NCI-H1417 (cell line): ENCODE results near the gene RANBP10.
"Not testable (repeated sequence)": the region's sequence is repeated elsewhere in the genome, so short reads cannot be mapped to it uniquely, and the experiment has no call there.

Experiments
- DNase-seq, 3 experiments: peaks; one replicate each; lab custom pipeline; 2025; lab: John Stamatoyannopoulos, UW

Gene RANBP10

DNA sequence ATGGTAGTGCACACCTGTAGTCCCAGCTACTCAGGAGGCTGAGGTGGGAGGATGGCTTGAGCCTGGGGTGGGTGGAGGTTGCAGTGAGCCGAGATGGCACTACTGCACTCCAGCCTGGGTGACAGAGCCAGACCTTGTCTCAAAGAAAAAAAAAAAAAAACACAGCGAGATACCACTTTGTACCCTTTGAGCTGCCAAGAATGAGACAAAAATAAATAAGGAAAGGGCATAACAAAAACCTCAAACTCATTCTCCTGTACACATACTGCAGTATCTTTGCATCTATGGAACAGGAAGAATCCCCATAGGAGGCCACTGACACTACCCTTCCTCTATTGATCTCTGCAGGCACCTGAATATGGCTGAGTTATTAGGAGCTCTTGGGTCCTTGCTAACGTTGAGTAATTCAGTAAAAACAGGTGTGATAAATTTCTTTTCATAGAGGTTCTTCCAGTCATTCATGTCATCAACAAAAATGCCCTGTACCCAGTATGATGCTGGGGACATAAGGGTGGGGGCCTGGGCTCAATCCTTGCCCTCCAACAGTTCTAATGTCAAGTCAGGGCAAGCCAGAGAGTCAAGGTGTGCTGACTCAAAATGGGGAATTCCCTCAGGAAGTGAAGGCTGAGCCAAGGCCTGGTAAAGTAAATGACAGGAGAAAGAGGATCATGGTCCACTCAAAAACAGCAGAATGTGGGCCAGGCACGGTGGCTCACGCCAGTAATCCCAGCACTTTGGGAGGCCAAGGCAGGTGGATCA is 26.9 kb downstream of the RANBP10 start:
- DNase-seq, result no peak

GRCh38 chr16:67775273-67775672 is 31.1 kb downstream of the RANBP10 start:
- no peak for DNase-seq

DNA sequence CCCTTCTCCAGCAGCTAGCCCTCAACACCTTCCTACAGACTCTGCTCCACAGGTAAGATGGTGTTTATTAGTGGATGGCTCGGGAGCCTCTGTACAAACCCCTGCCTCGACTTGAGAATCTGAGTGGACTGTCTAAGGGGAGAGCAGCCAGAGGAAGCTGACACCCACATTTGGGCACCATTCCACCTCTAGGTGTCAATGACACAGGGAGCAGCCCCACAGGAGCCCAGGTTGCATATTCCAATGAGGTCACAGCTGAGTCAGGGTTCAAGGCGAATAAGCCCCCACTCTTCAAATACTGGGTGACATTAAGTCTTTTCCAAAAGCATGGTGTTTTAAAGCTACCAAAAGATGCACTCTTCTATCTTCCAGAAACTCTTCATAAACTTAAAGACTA is 31.9 kb downstream of the RANBP10 start:
- no peak for DNase-seq

DNA sequence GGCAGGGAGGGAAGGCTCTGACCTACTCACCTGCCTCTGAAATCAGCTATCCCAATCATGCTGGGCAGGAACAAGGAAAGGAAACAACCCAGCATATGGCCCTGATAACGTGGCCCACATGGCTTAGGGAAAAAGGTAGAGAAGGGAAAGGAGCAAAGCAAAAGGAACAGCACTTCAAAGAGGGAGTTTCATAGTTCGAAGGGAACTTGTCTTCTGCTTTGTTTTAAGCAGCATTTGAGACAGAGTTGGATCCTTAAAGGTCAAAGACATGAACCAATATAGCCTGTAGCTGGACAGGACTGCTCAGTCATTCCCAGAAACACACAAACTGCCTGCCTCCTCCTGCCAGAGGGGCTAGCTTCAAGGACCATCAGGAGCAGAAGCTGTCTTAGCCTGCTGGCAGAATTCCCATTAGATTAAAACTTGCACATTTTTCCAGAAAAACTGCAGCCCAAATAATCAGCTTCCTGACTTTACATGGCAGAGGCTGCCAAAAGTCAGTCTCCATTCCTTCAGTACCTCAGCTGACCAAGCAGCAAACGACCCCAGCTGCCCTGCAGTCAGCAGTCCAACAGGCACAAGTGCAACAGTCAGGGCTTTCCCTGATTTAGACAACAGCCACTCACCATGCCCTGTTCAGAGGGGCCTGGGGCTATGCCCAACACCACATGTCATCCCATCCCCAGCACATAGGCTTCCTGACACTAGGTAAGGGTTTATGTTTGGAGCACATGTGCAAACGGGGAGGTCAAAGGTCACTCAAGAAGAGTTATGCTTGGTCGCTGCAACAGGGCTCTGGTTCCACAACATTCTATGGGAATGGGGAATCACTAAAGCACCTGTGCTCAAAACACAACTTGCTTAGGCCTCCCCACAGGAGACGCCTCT is 32.5 kb downstream of the RANBP10 start:
- DNase-seq, result no peak

- DNase-seq, result no peak
Measured at GRCh38 chr16:67773099-67773498, 33.3 kb downstream of the RANBP10 start.

GRCh38 chr16:67770346-67770991 is 35.9 kb downstream of the RANBP10 start:
- peak in 1 of 3 experiments; percentile 11 for DNase-seq

DNA sequence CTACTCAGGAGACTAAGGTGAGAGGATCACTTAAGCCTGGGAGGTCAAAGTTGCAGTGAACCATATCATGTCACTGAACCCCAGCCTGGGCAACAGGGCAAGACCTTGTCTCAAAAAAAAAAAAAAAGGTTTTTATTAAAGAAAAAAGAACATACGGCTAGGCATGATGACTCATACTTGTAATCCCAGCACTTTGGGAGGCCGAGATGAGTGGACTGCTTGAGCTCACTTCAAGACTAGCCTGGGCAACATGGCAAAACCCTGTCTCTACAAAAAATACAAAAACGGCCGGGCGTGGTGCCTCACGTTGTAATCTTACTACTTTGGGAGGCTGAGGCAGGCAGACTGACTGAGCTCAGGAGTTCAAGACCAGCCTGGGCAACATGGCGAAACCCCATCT is 38.4 kb downstream of the RANBP10 start:
- no peak for DNase-seq

GRCh38 chr16:67766291-67766690 is 40.1 kb downstream of the RANBP10 start:
- no peak for DNase-seq

DNA sequence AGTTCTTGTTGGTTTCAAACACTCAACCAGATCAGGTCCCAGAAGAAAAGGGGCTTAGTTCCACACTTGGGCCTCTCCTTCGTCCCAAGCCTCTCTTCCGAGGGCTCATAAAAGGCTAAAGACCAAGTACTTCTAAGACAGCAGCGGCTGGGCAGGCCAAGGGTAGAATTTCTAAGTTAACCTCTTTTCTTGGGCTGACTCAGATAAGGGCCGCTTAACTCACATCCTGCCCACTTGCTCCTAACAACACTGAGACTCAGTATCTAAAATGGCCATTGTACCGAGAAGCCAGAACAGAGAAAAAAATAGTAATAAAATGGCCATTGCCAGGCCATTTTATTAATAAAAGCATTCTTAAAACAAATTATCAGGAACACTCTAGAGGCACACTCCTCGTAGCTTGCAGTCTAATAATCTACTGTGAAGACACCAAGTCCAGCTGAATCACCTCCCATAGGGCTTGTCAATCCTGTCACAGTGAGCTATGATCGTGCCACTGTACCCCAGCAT is 42.1 kb downstream of the RANBP10 start:
- DNase-seq, result no peak

GRCh38 chr16:67763066-67763465 is 43.3 kb downstream of the RANBP10 start:
- no peak for DNase-seq

GRCh38 chr16:67762385-67762784 is 44.0 kb downstream of the RANBP10 start:
- no peak for DNase-seq

GRCh38 chr16:67761924-67762323 is 44.4 kb downstream of the RANBP10 start:
- DNase-seq, result no peak

DNA sequence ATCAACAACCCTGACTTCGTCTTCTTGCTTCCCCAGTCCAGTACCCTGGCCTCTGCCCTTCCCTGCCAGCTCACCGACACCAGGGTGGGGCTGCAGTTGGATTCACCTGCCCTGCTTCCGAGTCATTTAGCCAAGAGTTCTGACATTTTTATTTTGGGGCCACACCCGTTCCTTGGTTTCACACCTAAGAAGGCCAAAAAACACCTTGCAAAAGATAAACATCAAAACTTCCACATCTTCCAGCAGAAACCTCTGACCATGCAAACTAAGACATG is 45.5 kb downstream of the RANBP10 start:
- DNase-seq, result no peak

DNA sequence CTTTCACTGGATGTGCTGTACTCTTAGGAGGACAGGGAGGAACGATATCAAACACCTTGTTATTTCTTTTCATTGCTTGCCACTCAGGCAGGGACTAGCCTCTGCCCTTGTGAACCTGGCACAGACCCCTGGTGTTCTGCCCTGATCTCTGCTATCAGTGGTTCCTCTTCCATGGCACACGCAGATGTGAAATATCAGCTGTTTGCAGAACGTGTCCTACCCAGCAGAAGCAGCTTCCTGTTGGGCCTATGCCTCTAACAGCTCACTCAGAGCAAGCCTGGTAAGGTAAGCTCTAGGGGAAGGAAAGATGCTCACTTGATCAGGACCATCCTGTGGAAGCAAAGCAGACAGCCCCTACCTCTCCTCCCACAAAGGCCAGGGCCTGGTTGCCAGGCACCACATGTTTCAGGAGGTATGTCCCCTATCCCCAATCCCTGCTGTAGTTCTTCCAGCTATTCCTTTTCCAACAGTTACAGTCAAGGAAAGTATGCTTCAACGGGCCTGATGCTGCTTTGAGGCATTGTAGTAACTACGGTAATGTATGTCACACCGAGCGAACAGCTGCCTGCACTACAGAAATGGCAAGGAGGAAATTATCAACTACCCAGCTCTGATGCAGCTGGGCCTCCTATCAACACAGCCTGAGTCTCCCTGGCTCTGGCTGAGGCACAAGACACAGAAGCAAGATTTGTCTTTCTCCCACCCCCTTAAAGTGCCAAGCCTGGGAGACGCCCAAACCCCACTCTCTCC is 46.0 kb downstream of the RANBP10 start:
- DNase-seq, result peak in 1 of 3 experiments; percentile 10

GRCh38 chr16:67758966-67759365 is 47.4 kb downstream of the RANBP10 start:
- no peak for DNase-seq

DNA sequence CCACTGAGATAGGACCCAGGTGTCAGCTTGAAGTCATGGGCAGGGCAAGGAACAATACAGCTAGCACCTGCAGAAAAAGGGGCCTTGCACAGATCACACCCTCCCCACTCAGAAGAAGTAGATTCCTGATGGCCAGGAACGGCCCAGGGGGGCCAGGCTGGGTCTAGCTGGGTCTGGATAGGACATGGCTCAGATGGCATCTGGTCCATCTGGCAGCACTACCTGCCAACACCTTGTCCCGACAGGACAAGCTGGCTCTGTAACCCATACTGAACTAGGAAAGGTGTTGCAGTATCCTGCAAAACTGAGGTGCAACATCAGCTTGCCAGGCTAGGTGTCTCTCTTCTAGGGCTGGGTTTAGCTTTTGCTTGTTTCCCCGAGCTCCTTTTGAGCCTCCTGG is 48.4 kb downstream of the RANBP10 start:
- no peak for DNase-seq

- DNase-seq, result no peak
Measured at GRCh38 chr16:67752641-67753040, 53.7 kb downstream of the RANBP10 start.

- not testable (repeated sequence) for DNase-seq
Measured at GRCh38 chr16:67751331-67751730, 55.0 kb downstream of the RANBP10 start.

DNA sequence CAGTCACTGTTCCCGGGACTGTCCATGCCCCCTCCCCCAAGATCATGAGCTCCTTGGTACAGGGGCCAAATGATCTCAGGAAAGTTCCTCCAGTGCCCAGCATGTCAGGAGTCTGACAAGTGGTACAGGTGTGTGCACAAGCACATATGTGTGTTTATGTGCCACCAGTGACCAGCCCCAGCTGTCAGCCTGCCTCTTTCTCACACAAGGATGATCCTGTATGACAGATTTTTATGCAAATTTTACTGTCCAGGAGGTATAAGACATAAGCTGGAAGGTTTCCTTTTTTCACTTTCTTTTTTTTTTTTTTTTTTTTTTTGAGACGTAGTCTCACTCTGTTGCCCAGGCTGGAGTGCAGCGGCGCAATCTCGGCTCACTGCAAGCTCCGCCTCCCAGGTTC is 55.9 kb downstream of the RANBP10 start:
- DNase-seq, result no peak

DNA sequence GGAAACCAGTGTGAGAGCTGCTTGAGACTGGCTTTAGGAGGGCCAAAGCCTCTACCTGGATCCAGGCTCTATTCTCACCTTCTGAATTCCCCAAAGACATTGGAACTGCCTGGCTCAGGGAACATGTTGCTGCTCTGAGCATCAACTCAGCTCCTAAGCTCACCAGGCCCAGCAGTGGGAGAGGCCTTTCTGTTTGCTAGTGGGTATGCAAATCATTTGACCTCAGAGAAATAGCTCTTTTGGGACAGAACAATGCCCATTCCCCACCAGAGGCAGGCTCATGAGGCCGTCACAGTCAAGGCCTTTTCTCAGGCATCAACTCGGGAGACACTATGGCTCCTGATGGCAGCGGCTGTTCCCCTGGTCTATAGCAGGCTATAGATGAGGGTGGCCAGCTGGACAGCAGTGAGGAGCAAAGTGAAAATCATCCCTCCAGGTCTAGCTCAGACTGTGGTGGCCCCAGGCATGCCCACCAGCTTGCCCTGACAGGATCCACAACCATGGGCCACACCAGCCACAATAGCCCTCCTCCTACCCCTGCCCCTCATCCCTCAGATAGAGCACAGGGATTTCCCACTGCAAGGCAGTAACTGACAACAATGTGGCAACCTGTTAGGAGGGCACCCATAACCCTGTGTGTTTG is 56.8 kb downstream of the RANBP10 start:
- no peak for DNase-seq

DNA sequence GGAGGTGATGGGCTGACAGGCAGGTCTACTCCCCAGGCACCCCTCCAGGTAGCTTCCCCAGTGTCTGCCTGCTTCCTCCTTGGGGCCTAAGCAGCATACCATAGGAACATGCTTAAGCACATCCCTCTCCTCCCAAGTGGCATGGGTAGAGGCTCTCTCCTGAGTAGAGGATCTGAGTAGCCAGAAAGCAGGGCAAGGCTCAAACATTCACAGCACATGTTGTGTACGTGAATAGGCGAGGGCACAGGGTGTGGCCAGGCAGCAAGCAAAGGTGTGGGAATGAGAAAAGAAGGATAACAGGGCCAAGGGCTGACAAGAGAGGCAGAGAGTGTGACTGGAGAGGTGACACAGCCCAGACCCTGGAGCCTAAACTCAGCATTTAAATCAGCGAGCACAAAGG is 57.5 kb downstream of the RANBP10 start:
- no peak for DNase-seq

DNA sequence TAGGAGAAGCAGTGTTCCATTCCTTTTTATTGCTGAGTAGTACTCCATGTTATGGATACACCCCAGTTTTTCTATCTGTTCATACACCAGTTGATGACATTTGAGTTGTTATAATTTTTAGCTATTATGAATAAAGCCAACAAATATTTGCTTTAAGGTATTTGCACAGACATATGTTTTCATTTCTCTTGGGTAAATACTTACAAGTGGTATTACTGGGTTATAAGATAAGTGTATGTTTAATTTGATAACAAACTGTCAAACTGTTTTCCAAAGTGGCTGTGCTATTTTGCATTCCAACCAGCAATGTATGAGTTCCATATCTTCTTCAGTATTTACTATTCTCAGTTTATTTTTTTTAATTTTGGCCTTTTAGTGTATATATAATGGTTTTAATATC is 59.5 kb downstream of the RANBP10 start:
- DNase-seq, result no peak
